HCT116 (cell line): ENCODE measurements around the gene TK1. TPM values are rescaled to one million over a fixed set of nuclear protein-coding genes. Genes with fewer than 3 reads are reported as not detected.

Experiments used
- ATAC-seq: fragments of 200-7000 bp; cut with Tn5 transposase; 2 replicates; pipeline ENCODE4 v1.9.1; 2020; ENCODE audit warnings: mild to moderate bottlenecking, moderate library complexity
- BruUV-seq: library from RNA; stranded (reverse); fragments of 400-500 nt; replicated peaks from 2 replicates; lab custom pipeline; 2021; lab: Mats Ljungman, UMichigan
- CTCF ChIA-PET: fragments of 300-600 bp; sonication (Branson Sonifier 250); formaldehyde crosslinking; loops from one replicate; lab custom pipeline; 2021; ENCODE audit warnings: antibody characterized with exemption; lab: Charles Lee
- POLR2A ChIA-PET: fragments of 300-600, 350-600 bp; sonication (Branson Sonifier 250); formaldehyde crosslinking; loops from one replicate; lab custom pipeline; 2021; ENCODE audit warnings: antibody characterized with exemption; lab: Charles Lee
- RAD21 ChIA-PET, 2 experiments: fragments of 300-600 bp; sonication (Branson Sonifier 250); formaldehyde crosslinking; loops; one replicate each; lab custom pipeline; 2023; ENCODE audit warnings: low total read pairs in 2 of 2; ENCODE audit not compliant: uncharacterized antibody in 2 of 2, unreplicated experiment in 2 of 2, low non-redundant PET in 1 of 2; lab: Charles Lee
- DNase-seq: peaks from one replicate; pipeline ENCODE4 v3.0.0-alpha.2; 2010; ENCODE audit warnings: low read depth, low spot score
- H2AFZ ChIP-seq: fragments of 200-600 bp; shearing (Covaris generic), sonication (generic); 2 replicates; pipeline ENCODE4 v1.6.1; 2017; ENCODE audit warnings: low read depth, mixed run types, mixed read lengths, antibody characterized with exemption, low read length; ENCODE audit not compliant: poor library complexity, severe bottlenecking
- H3K27ac ChIP-seq: 2 replicates; pipeline ENCODE4 v1.5.1; 2012; ENCODE audit warnings: low read depth, low read length
- H3K27me3 ChIP-seq: fragments of 200-600 bp; sonication (generic); 2 replicates; pipeline ENCODE4 v1.6.1; 2016; ENCODE audit warnings: mixed run types, low read length, mixed read lengths; ENCODE audit not compliant: insufficient read depth
- H3K36me3 ChIP-seq, 2 experiments: fragments of 200-500 bp in 1 of 2; fragments of 200-600 bp in 1 of 2; sonication (Bioruptor generic) in 1 of 2; sonication (generic) in 1 of 2; 2 replicates each; pipeline versions ENCODE4 v1.5.1 to v1.6.1; 2014 to 2016; ENCODE audit warnings: low read length in 2 of 2, inconsistent platforms in 1 of 2, mixed read lengths in 1 of 2, mixed run types in 1 of 2; ENCODE audit not compliant: insufficient read depth in 2 of 2, control insufficient read depth in 1 of 2
- H3K4me1 ChIP-seq, 2 experiments: fragments of 200-600 bp in 1 of 2; sonication (generic) in 1 of 2; 2 replicates each; pipeline versions ENCODE4 v1.5.1 to v1.6.1; 2012 to 2017; ENCODE audit warnings: low read length in 2 of 2, inconsistent platforms in 1 of 2, mild to moderate bottlenecking in 1 of 2, mixed read lengths in 1 of 2, mixed run types in 1 of 2, moderate library complexity in 1 of 2; ENCODE audit not compliant: insufficient read depth in 2 of 2, control insufficient read depth in 1 of 2
- H3K4me2 ChIP-seq: fragments of 200-600 bp; sonication (generic); 2 replicates; pipeline ENCODE4 v1.6.1; 2017; ENCODE audit warnings: mixed run types, low read length, mixed read lengths
- H3K4me3 ChIP-seq, 2 experiments: fragments of 200-600 bp in 1 of 2; sonication (generic) in 1 of 2; replicated peaks in 1 of 2; 2 replicates each; pipeline ENCODE4 v1.5.1; 2011 to 2016; ENCODE audit warnings: low read length in 2 of 2, control low read depth in 1 of 2, low read depth in 1 of 2, mild to moderate bottlenecking in 1 of 2, mixed read lengths in 1 of 2, mixed run types in 1 of 2
- H3K79me2 ChIP-seq: fragments of 200-600 bp; sonication (generic); 2 replicates; pipeline ENCODE4 v1.6.1; 2017; ENCODE audit warnings: mild to moderate bottlenecking, mixed run types, low read length, moderate library complexity, mixed read lengths; ENCODE audit not compliant: insufficient read depth
- H3K9ac ChIP-seq: fragments of 200-600 bp; sonication (generic); 2 replicates; pipeline ENCODE4 v1.6.1; 2016; ENCODE audit warnings: low read length, mixed read lengths
- H3K9me2 ChIP-seq: fragments of 200-600 bp; sonication (generic), shearing (Covaris generic); 2 replicates; pipeline ENCODE4 v1.6.1; 2017; ENCODE audit warnings: mixed run types, mild to moderate bottlenecking, moderate library complexity; ENCODE audit not compliant: insufficient read depth
- H3K9me3 ChIP-seq, 2 experiments: fragments of 200-500 bp in 1 of 2; fragments of 200-600 bp in 1 of 2; sonication (Bioruptor generic) in 1 of 2; sonication (generic) in 1 of 2; 2 replicates each; pipeline ENCODE4 v1.6.1; 2014 to 2017; ENCODE audit warnings: low read length in 2 of 2, mixed read lengths in 2 of 2, inconsistent platforms in 1 of 2, low read depth in 1 of 2, mild to moderate bottlenecking in 1 of 2, mixed run types in 1 of 2, moderate library complexity in 1 of 2; ENCODE audit not compliant: control insufficient read depth in 1 of 2, insufficient read depth in 1 of 2
- H4K20me1 ChIP-seq: fragments of 200-600 bp; sonication (generic), shearing (Covaris generic); 2 replicates; pipeline ENCODE4 v1.6.1; 2017; ENCODE audit warnings: mixed run types, mild to moderate bottlenecking, moderate library complexity; ENCODE audit not compliant: insufficient read depth
- EGR1 ChIP-seq: IDR thresholded peaks from 2 replicates; pipeline ENCODE4 v1.6.1; 2012; ENCODE audit warnings: low read depth
- ELF1 ChIP-seq: IDR thresholded peaks from 2 replicates; pipeline ENCODE4 v1.6.1; 2012; ENCODE audit warnings: low read depth, borderline replicate concordance
- EZH2 ChIP-seq: fragments of 200-600 bp; sonication (generic); IDR thresholded peaks from 2 replicates; pipeline ENCODE4 v1.6.1; 2017; ENCODE audit warnings: antibody characterized with exemption, mixed run types
- FOSL1 ChIP-seq: IDR thresholded peaks from 2 replicates; pipeline ENCODE4 v1.6.1; 2012; ENCODE audit warnings: low read depth
- JUND ChIP-seq: IDR thresholded peaks from 2 replicates; pipeline ENCODE4 v1.6.1; 2012
- MAX ChIP-seq: IDR thresholded peaks from 2 replicates; pipeline ENCODE4 v1.6.1; 2012
- POLR2AphosphoS5 ChIP-seq: IDR thresholded peaks from 2 replicates; pipeline ENCODE4 v1.6.1; 2011; ENCODE audit warnings: mild to moderate bottlenecking, low read depth, low read length, moderate library complexity
- REST ChIP-seq: IDR thresholded peaks from 2 replicates; pipeline ENCODE4 v1.6.1; 2012; ENCODE audit warnings: low read depth
- SIN3A ChIP-seq: IDR thresholded peaks from 2 replicates; pipeline ENCODE4 v1.6.1; 2012; ENCODE audit warnings: low read depth
- SP1 ChIP-seq: IDR thresholded peaks from 2 replicates; pipeline ENCODE4 v1.6.1; 2012; ENCODE audit warnings: low read depth
- YY1 ChIP-seq: IDR thresholded peaks from 2 replicates; pipeline ENCODE4 v1.6.1; 2011; ENCODE audit warnings: low read length, low read depth, moderate library complexity, mild to moderate bottlenecking; ENCODE audit not compliant: insufficient replicate concordance; ENCODE audit errors: extremely low read depth
- intact Hi-C: fragments of 100-400 bp; cut with micrococcal nuclease; formaldehyde crosslinking; loops from 2 replicates; pipeline ENCODE4 v1.10.0; 2022
- total RNA-seq: library from RNA; stranded (reverse); gene quantifications from one replicate; pipeline ENCODE4 v1.2.1, GENCODE V29; 2021; ENCODE audit not compliant: unreplicated experiment

TK1 gene
- total RNA-seq, 1 experiment from 2014 or later, result 315 TPM

- TF ChIP-seq REST (no peak), YY1 (no peak), ELF1 (no peak), FOSL1 (no peak), SIN3A (no peak), EZH2 (no peak), EGR1 (no peak), JUND (no peak)
Observed at GRCh38 chr17:78205124-78205775, 18.4 kb upstream of the TK1 start (continued).

GRCh38 chr17:78204387-78205123 lies 17.7 kb upstream of the TK1 start:
- Histone ChIP-seq H3K27me3 (no peaks in the 10 kb centered on the region), H2AFZ (no peak overlapping the region), H4K20me1 (no peaks in the 10 kb centered on the region), H3K9me2 (no peaks in the 10 kb centered on the region), H3K36me3 (peaks cover 9 to 16% of the 10 kb centered on the region in 2 experiments; a peak in 3 of 4 replicates), H3K9me3 (no peaks in the 10 kb centered on the region), H3K4me1 (peaks cover 4 to 5% of the 10 kb centered on the region in 2 experiments), H3K79me2 (peaks cover 13% of the 10 kb centered on the region), H3K27ac (no peak overlapping the region)
- ATAC-seq (no peak), DNase-seq (no peak)
- ChIA-PET CTCF (no interaction called here), RAD21 (no interaction called here), POLR2A (interaction anchor here (1.6 kb wide), 1 partner anchor 18 kb away, joined by 4 read pairs; the partner anchor contains the start of genes AFMID and TK1)
- intact Hi-C loops, result no loop called here
- no TSS peak for BruUV-seq
- TF ChIP-seq MAX, result no peak
- TF ChIP-seq POLR2AphosphoS5, result 0 out of 2 replicates have a peak, but pooled peaks have one; percentile 8
- no peak for TF ChIP-seq SP1
- TF ChIP-seq JUND, result no peak
- TF ChIP-seq, all 23 proteins: peak for 1
- Histone ChIP-seq H3K9ac (no peak overlapping the region), H3K4me3 (no peak overlapping the region), H3K4me2 (no peak overlapping the region)
